ENCODE data around the gene AURKAIP1.

Gene AURKAIP1

DNA sequence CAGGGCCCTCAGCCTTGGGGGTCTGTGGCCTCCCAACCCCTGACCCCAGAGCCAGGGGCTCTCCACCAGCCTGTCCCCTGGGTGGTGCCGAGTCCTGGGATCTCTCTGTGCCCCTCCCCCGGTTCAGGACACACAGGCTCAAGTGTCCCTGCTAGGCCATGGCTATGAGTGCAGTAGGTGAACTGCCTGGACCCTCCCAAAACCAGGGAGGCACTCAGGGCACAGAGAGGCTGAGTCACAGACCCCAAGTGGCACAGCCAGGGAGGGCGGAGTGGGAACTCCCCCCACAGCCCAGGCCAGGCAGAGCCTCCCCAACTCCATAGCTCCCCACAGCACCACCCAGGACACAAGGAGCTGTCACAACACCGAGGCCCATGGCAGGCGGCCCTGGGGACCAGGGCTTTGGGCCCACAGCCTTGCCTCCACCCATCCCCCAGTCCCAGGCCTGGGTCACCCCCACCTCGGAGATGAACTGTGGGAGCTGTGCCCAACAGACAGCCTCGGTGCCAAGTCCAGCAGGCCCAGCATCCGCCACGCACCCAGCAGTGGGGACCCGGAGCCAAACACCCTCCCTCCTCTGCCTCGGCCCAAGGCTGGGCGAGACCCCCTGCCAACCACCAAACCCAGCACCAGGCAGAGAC lies 29.0 kb downstream of the AURKAIP1 start:
- no peak for DNase-seq (ENCODE audit: low spot score)

GRCh38 chr1:1345384-1345783 lies 29.6 kb downstream of the AURKAIP1 start:
- no peak for DNase-seq (ENCODE audit: low spot score)

GRCh38 chr1:1344655-1345361 lies 30.2 kb downstream of the AURKAIP1 start:
- DNase-seq (ENCODE audit: low spot score), result no peak

- DNase-seq (ENCODE audit: low spot score), result no peak
Observed at GRCh38 chr1:1343811-1344421, 31.1 kb downstream of the AURKAIP1 start.

DNA sequence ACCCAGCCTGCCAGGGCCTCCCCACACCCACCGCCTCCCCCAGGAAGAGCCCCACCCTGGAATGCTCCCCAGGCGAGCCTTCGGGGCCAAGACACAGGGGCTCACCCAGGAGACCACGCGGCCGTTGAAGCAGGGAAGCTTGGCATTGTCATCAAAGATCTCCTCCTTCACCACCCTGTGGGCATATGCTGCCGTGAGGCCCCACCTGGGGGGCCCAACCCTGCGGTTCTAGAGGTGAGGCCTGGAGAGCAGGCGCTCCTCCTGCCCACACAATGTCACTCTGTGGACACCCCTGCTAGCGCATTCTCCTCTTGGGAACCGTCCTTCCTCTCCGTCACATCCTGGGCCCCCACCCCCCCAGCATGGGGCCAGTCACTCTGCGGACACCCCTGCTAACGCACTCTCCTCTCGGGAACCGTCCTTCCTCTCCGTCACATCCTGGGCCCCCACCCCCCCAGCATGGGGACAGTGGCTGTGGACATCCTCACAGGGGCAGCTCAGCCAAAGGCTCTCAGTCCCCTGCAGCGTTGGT lies 32.4 kb downstream of the AURKAIP1 start:
- DNase-seq (ENCODE audit: low spot score), result no peak

GRCh38 chr1:1342061-1342562 lies 32.9 kb downstream of the AURKAIP1 start:
- no peak for DNase-seq (ENCODE audit: low spot score)

- no peak for DNase-seq (ENCODE audit: low spot score)
Observed at GRCh38 chr1:1341549-1342021, 33.4 kb downstream of the AURKAIP1 start.

DNA sequence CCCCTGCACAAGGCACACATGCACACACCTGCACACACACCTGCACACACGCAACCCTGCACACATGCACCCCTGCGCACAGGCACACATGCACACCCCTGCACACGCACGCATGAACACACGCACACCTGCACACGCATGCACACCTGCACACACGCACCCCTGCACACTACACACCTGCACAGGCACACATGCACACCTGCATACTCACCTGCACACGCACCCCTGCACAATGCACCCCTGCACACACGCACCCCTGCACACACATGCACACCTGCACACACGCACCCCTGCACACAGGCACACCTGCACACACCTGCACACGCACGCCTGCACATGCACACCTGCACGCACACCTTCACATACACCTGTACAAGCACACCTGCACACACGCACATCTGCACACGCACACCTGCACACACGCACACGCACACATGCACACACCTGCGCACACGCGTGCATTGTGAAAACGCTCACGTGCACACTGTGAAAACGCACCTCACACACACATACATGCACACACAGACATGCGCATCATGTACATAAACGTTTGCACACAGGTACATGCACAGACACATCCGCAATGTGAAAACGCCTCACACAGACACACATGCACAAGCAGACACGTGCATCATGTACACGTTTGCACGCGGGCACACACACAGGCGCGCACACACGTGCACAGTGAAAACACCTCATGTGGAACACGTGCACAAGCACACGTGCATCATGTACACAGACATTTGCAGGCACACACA lies 34.0 kb downstream of the AURKAIP1 start:
- DNase-seq (ENCODE audit: low spot score), result no peak

- no peak for DNase-seq (ENCODE audit: low spot score)
Observed at GRCh38 chr1:1340185-1340584, 34.8 kb downstream of the AURKAIP1 start.

- DNase-seq (ENCODE audit: low spot score), result no peak
Observed at GRCh38 chr1:1338278-1338677, 36.7 kb downstream of the AURKAIP1 start.

DNA sequence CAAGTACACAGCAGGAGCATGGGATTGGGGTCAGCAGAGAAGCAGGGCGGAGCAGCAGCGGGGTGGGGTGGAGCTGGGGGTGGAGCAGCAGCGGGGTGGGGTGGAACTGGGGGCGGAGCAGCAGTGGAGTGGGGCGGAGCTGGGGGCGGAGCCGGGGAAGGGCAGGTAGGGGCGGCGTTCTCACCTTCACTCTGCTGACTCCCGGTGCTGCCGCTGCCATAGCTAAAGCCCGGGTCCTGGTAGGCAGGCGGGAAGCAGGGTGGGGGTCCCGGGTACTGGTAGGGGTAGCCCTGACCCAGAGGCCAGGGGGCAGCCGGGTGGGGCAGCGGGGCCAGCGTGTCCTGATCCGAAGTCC lies 37.2 kb downstream of the AURKAIP1 start:
- DNase-seq (ENCODE audit: low spot score), result no peak

- DNase-seq (ENCODE audit: low spot score), result no peak
Observed at GRCh38 chr1:1336931-1337792, 37.8 kb downstream of the AURKAIP1 start.

DNA sequence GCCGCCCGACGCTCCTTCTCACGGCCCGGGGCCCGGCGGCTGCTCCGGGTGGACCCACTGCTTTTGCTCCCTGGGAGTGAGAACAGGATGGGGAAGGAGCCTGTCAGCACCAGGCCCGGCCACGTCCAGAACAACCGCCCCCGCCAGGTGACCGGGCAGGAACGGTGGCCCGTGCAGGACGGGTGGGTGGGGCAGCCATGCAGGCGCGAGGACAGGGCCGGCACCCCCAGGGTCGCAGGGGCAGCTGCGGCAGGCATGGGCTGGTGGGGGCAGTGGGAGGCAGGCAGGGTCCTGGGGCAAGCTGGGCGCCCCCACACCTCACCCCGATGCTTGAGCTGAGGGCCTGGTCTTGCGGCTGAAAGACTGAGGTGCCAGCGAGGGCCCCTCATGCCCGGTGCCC lies 38.6 kb downstream of the AURKAIP1 start:
- DNase-seq (ENCODE audit: low spot score), result no peak

DNA sequence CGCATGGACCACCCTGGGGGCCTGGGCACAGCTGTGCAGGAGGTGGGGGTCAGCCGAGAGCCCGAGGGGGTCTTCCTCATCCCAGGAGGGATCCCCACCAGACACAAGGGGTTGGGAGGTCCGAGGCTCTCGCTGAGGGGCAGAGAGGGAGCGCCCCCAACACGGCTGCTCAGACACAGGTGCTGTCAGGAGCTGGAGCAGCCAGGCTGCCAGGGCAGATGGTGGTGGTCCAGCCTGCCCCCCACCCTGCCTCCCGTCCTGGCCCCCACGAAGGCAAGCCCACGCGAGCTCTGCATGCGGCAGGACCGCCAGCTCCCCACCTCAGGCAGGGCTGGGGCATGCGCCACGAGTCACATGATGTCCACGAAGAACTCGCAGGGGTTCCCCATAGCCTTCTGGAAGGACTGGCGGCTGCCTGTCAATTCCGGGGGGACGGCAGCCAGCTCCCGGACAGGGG lies 39.2 kb downstream of the AURKAIP1 start:
- DNase-seq (ENCODE audit: low spot score), result no peak

GRCh38 chr1:1335283-1335682 lies 39.7 kb downstream of the AURKAIP1 start:
- no peak for DNase-seq (ENCODE audit: low spot score)

DNA sequence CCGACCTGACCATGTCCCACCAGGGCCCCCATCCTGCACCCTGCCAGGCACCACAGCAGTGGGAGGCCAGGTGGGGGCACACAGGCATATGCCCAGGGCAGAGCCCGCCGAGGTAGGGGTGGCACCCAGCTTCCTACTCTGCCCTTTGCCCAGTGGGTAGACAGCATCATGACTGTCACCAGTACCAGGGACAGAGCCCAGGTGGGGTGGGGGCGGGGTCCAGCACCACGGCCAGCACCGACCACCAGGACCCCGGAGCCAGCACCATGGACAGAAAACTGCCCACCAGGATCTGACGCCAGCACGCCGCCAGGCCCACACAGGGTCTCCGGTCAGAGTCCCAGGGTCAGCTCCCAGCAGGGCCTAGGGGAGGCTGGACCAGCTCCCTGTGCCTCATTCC lies 40.2 kb downstream of the AURKAIP1 start:
- DNase-seq (ENCODE audit: low spot score), result no peak

DNA sequence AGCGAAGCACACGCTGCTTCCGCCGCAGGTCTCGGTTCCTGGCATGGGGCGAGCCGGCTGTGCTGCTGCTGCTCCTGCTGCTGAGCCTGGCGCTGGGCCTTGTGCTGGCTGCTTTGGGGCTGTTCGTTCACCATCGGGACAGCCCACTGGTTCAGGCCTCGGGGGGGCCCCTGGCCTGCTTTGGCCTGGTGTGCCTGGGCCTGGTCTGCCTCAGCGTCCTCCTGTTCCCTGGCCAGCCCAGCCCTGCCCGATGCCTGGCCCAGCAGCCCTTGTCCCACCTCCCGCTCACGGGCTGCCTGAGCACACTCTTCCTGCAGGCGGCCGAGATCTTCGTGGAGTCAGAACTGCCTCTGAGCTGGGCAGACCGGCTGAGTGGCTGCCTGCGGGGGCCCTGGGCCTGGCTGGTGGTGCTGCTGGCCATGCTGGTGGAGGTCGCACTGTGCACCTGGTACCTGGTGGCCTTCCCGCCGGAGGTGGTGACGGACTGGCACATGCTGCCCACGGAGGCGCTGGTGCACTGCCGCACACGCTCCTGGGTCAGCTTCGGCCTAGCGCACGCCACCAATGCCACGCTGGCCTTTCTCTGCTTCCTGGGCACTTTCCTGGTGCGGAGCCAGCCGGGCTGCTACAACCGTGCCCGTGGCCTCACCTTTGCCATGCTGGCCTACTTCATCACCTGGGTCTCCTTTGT lies 41.3 kb downstream of the AURKAIP1 start:
- DNase-seq (ENCODE audit: low spot score), result no peak

DNA sequence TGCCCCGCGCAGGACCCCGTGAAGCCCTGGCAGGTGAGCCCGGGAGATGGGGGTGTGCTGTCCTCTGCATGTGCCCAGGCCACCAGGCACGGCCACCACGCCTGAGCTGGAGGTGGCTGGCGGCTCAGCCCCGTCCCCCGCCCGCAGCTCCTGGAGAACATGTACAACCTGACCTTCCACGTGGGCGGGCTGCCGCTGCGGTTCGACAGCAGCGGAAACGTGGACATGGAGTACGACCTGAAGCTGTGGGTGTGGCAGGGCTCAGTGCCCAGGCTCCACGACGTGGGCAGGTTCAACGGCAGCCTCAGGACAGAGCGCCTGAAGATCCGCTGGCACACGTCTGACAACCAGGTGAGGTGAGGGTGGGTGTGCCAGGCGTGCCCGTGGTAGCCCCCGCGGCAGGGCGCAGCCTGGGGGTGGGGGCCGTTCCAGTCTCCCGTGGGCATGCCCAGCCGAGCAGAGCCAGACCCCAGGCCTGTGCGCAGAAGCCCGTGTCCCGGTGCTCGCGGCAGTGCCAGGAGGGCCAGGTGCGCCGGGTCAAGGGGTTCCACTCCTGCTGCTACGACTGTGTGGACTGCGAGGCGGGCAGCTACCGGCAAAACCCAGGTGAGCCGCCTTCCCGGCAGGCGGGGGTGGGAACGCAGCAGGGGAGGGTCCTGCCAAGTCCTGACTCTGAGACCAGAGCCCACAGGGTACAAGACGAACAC lies 42.1 kb downstream of the AURKAIP1 start:
- no peak for DNase-seq (ENCODE audit: low spot score)

DNA sequence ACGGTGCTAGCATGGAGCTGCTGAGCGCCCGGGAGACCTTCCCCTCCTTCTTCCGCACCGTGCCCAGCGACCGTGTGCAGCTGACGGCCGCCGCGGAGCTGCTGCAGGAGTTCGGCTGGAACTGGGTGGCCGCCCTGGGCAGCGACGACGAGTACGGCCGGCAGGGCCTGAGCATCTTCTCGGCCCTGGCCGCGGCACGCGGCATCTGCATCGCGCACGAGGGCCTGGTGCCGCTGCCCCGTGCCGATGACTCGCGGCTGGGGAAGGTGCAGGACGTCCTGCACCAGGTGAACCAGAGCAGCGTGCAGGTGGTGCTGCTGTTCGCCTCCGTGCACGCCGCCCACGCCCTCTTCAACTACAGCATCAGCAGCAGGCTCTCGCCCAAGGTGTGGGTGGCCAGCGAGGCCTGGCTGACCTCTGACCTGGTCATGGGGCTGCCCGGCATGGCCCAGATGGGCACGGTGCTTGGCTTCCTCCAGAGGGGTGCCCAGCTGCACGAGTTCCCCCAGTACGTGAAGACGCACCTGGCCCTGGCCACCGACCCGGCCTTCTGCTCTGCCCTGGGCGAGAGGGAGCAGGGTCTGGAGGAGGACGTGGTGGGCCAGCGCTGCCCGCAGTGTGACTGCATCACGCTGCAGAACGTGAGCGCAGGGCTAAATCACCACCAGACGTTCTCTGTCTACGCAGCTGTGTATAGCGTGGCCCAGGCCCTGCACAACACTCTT lies 42.8 kb downstream of the AURKAIP1 start:
- DNase-seq (ENCODE audit: low spot score), result no peak

All from pons (tissue), 1 donor.